ENCODE measurements around the gene SH3BP4.

DNA sequence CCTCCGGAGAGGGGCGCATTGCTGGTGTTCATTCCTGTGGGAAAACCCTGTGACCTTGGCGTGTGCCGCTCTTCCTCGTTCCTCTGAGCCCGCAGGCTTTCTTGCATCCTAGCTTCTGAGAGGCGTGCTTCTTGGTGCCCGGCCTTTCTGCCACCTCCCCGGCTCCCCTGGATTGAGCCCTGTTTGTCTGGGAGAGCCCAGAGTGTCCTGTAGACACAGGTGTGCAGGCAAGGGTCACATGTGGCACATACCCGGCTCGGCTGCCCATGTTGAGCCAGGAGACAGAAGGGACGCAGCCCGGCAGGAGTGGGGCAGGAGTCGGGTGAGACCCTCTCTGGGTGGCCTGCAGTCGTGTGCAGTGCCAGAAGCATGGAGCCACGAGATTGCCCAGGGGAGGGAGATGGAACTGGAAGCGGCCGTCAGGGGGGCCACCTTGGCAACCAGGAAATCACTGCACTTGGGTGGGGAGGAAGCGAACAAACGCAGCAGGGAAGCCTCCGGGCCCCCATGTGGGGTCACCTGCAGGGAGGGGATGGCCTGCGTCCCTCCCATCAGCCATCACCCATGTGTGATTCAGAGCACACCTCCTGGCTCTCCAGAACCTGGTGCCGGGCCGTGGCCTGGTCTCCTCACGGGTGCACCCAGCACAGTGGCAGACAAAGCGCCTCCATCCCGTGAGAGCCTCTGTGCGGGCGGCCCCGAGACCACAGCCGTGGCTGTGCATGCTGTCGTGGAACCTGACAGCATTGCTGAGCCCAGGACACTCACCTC lies 92.9 kb downstream of the SH3BP4 start:
- TF ChIP-seq GATA2 (IDR thresholded peaks at IDR 0.05; ENCODE audit: low read depth, low read length) (no peak), GATA3 (IDR thresholded peaks at IDR 0.05; ENCODE audit: low read depth, low read length) (no peak)

Data from SH-SY5Y (cell line).